GM12872 (cell line): Measurements from ENCODE around the gene SRF.

Experiments used
- CTCF ChIP-seq: IDR thresholded peaks from 3 replicates; pipeline ENCODE4 v1.5.1; 2011; ENCODE audit warnings: low read depth, mild to moderate bottlenecking, low read length, moderate library complexity; ENCODE audit not compliant: insufficient read depth

The SRF gene

GRCh38 chr6:43202451-43202850 is 31.4 kb downstream of the SRF start:
- no peak for TF ChIP-seq CTCF

GRCh38 chr6:43203029-43203717 is 32.1 kb downstream of the SRF start:
- TF ChIP-seq CTCF: no peak

GRCh38 chr6:43203718-43204095 is 32.6 kb downstream of the SRF start:
- no peak for TF ChIP-seq CTCF

GRCh38 chr6:43204271-43205105 is 33.4 kb downstream of the SRF start:
- TF ChIP-seq CTCF: no peak

GRCh38 chr6:43205849-43206248 is 34.8 kb downstream of the SRF start:
- TF ChIP-seq CTCF: no peak

- no peak for TF ChIP-seq CTCF
Measured at GRCh38 chr6:43207286-43207685, 36.2 kb downstream of the SRF start.

GRCh38 chr6:43211955-43212354 is 40.9 kb downstream of the SRF start:
- no peak for TF ChIP-seq CTCF
